K562 (cell line): ENCODE results near the gene RHBDL3. TPM values are rescaled to one million over a fixed set of nuclear protein-coding genes. Genes with fewer than 3 reads are reported as not detected.
A peak's percentile ranks its signal among the peaks of the same experiment; 100 is the strongest.

Experiments
- ATF7 ChIP-seq: fragments of 450-650 bp; IDR thresholded peaks from 2 replicates; pipeline ENCODE4 v1.7.1; 2014; ENCODE audit warnings: mild to moderate bottlenecking, moderate library complexity
- C11orf30 ChIP-seq: fragments of 450-650 bp; IDR thresholded peaks from 2 replicates; pipeline ENCODE4 v1.6.1; 2016; ENCODE audit warnings: low read depth, mild to moderate bottlenecking
- CBFA2T3 ChIP-seq: fragments of 450-650 bp; IDR thresholded peaks from 2 replicates; pipeline ENCODE4 v1.6.1; 2017
- ELF2 ChIP-seq: fragments of 250-450 bp; sonication (Bioruptor Pico); IDR thresholded peaks from 2 replicates; pipeline ENCODE4 v1.5.0; 2021; ENCODE audit warnings: mild to moderate bottlenecking
- HNRNPH1 ChIP-seq: fragments of 200-400 bp; formaldehyde crosslinking; optimal IDR thresholded peaks from 2 replicates; pipeline ENCODE3; 2017; ENCODE audit warnings: low read depth, mild to moderate bottlenecking, low read length, moderate library complexity
- HOXB6 ChIP-seq: fragments of 250-450 bp; sonication (Bioruptor Pico); IDR thresholded peaks from 2 replicates; pipeline ENCODE4 v1.5.1; 2022; ENCODE audit warnings: mild to moderate bottlenecking, borderline replicate concordance
- KDM1A ChIP-seq, 2 experiments: fragments of 450-650 bp; IDR thresholded peaks; 2 replicates each; pipeline ENCODE4 v1.6.1; 2016; ENCODE audit warnings: mild to moderate bottlenecking in 2 of 2
- MAFF ChIP-seq: IDR thresholded peaks from 2 replicates; pipeline ENCODE4 v1.6.1; 2012; ENCODE audit warnings: low read length, improper control_type of control experiment
- MAFG ChIP-seq: fragments of 450-650 bp; conservative IDR thresholded peaks from 2 replicates; pipeline ENCODE4 v1.6.1; 2016; ENCODE audit warnings: missing genetic modification characterization, missing compliant biosample characterization
- NEUROD1 ChIP-seq: fragments of 150-350 bp; IDR thresholded peaks from 2 replicates; pipeline ENCODE4 v1.6.1; 2014; ENCODE audit warnings: borderline replicate concordance, low read length, low read depth; ENCODE audit not compliant: partially characterized antibody
- RBM25 ChIP-seq: fragments of 200-400 bp; formaldehyde crosslinking; IDR thresholded peaks from 2 replicates; pipeline ENCODE4 v1.6.1; 2018; ENCODE audit warnings: low read length, low read depth, moderate library complexity; ENCODE audit not compliant: severe bottlenecking
- SLC30A9 ChIP-seq: fragments of 250-450 bp; sonication (Bioruptor Pico); IDR thresholded peaks from 2 replicates; pipeline ENCODE4 v1.8.0; 2022; ENCODE audit warnings: mild to moderate bottlenecking, moderate library complexity
- SMARCC2 ChIP-seq: fragments of 450-650 bp; IDR thresholded peaks from 2 replicates; pipeline ENCODE4 v1.6.1; 2017; ENCODE audit warnings: antibody characterized with exemption, moderate library complexity, mild to moderate bottlenecking, low read depth
- TBP ChIP-seq: optimal IDR thresholded peaks from 2 replicates; pipeline ENCODE3; 2011; ENCODE audit warnings: low read depth, low read length, improper control_type of control experiment
- XRCC3 ChIP-seq: fragments of 450-650 bp; IDR thresholded peaks from 2 replicates; pipeline ENCODE4 v1.6.1; 2017; ENCODE audit warnings: mild to moderate bottlenecking, moderate library complexity
- ZFPM2 ChIP-seq: fragments of 250-450 bp; sonication (Bioruptor Pico); IDR thresholded peaks from 2 replicates; pipeline ENCODE4 v1.5.1; 2022; ENCODE audit warnings: mild to moderate bottlenecking
- ZNF146 ChIP-seq: IDR thresholded peaks from one replicate; pipeline ENCODE4 v1.6.1; 2018; ENCODE audit warnings: missing compliant biosample characterization; ENCODE audit not compliant: unreplicated experiment
- ZNF217 ChIP-seq: sonication (generic); formaldehyde crosslinking; IDR thresholded peaks from 2 replicates; pipeline ENCODE4 v1.8.0; 2022; ENCODE audit warnings: mild to moderate bottlenecking, missing genetic modification reagents
- ZNF57 ChIP-seq: fragments of 450-650 bp; formaldehyde crosslinking; IDR thresholded peaks from 2 replicates; pipeline ENCODE4 v1.4.0; 2020; ENCODE audit warnings: mild to moderate bottlenecking, moderate library complexity
- ZNF696 ChIP-seq: fragments of 250-450 bp; sonication (Bioruptor Pico); conservative IDR thresholded peaks from 2 replicates; pipeline ENCODE4 v1.4.0; 2020; ENCODE audit warnings: mild to moderate bottlenecking, moderate library complexity
- polyA plus RNA-seq, 8 experiments: library from polyadenylated mRNA; depleted of rRNA in 4 of 8; stranded (reverse) in 5 of 8; unstranded in 3 of 8; fragments of >200 nt; fragmentation: Nextera tagmentation in 2 of 8; fragmentation: Illumina TruSeq in 1 of 8; extraction: Ambion mirVana in 2 of 8; extraction: Trizol in 1 of 8; gene quantifications; 2 replicates each; pipeline versions ENCODE4 v1.2.1 to v1.2.3, GENCODE V29; 2011 to 2014; ENCODE audit warnings: inconsistent platforms in 1 of 8, missing spikeins in 1 of 8
- total RNA-seq, 7 experiments: library from RNA; depleted of rRNA in 6 of 7; stranded (reverse); fragments of >200 nt in 6 of 7; fragmentation: Illumina TruSeq in 2 of 7; extraction: Trizol in 2 of 7; gene quantifications; 2 replicates each; pipeline versions ENCODE4 v1.2.1 to v1.2.3, GENCODE V29; 2011 to 2021; ENCODE audit warnings: low replicate concordance in 1 of 7
- TF ChIP-seq, protein P1 (sequence below): IDR thresholded peaks from 2 replicates; pipeline ENCODE4 v1.6.1; 2014; ENCODE audit warnings: antibody characterized with exemption
- TF ChIP-seq, protein P2 (sequence below): sonication (generic); formaldehyde crosslinking; IDR thresholded peaks from 2 replicates; pipeline ENCODE4 v1.8.0; 2022; ENCODE audit warnings: missing genetic modification reagents, mild to moderate bottlenecking, borderline replicate concordance
- TF ChIP-seq, protein P3 (sequence below): fragments of 250-450 bp; sonication (Bioruptor Pico); IDR thresholded peaks from 2 replicates; pipeline ENCODE4 v1.8.0; 2022; ENCODE audit warnings: inconsistent platforms, mild to moderate bottlenecking, moderate library complexity, borderline replicate concordance
- TF ChIP-seq, protein P4 (sequence below), 3 experiments: IDR thresholded peaks in 2 of 3; conservative IDR thresholded peaks in 1 of 3; 2 replicates each; pipeline ENCODE4 v1.5.1; 2011 to 2012; ENCODE audit warnings: low read length in 3 of 3, mild to moderate bottlenecking in 3 of 3, control low read depth in 2 of 3, improper control_type of control experiment in 1 of 3, inconsistent platforms in 1 of 3, low read depth in 1 of 3, mixed read lengths in 1 of 3, moderate library complexity in 1 of 3; ENCODE audit not compliant: insufficient read depth in 2 of 3

RHBDL3 gene
- total and polyA plus RNA-seq, 9 of the 15 experiments (the other 6 are each of a cell fraction or from before 2014, with no cell fraction given) = 0.06 to 0.31 (median 0.09) TPM; not detected in 4

DNA sequence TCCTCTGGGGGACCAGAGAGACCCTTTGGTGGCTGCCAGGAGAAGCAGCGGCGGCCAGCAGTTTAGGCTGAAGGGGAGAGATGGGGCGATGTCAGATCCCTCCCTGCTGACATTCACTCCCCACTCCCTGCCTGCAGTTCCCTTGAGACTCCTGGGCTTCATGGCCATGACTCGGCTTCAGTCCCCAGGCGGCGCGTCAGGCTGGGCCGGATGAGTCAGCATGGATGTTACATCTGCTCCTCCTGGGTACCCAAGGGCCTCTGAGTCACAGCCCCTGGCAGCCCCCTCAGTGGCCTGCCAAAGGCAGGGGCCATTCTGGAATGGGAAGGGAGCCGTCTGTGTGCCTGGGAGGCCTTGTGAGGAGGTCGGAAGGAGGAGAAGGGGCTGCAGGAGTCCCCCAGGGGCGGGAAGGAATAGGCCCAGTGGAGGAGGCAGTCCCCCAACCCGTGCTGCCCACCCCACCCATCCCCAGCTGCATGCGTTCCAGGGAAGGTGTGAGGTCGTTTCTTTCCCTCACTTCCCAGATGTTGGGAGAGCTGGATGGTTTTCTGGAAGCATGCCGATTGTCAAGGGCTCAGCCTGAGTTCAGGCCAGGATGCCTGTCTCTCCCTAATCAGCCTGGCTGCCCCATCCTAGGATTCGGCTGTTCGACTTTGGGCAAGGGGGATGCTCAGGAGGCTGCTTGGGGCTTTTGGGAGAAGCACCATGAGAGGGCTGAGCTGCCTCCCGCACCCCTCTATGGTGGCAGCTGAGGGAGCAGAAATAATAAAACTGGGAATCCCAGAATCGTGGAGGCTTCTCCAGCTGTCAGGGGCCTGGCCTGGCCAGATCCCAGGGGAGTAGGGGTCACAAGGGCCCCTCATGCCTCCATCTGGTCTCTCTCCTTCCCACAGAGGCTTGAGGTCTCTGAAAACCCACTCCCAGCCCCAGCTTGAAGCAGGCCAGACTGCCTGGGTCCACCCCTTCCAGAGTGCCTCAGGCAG is 9.7 kb downstream of the RHBDL3 start (continued):
- TF ChIP-seq SMARCC2 = 0 out of 2 replicates have a peak, but pooled peaks have one; percentile 29
- no peak for TF ChIP-seq HOXB6 (CRISPR knock-in tag)
- TF ChIP-seq ZNF146 (CRISPR knock-in tag) = no peak
- TF ChIP-seq MAFF = peak; percentile 39
- TF ChIP-seq, protein P1, sequence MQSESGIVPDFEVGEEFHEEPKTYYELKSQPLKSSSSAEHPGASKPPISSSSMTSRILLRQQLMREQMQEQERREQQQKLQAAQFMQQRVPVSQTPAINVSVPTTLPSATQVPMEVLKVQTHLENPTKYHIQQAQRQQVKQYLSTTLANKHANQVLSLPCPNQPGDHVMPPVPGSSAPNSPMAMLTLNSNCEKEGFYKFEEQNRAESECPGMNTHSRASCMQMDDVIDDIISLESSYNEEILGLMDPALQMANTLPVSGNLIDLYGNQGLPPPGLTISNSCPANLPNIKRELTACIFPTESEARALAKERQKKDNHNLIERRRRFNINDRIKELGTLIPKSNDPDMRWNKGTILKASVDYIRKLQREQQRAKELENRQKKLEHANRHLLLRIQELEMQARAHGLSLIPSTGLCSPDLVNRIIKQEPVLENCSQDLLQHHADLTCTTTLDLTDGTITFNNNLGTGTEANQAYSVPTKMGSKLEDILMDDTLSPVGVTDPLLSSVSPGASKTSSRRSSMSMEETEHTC = no peak
- TF ChIP-seq, protein P2, sequence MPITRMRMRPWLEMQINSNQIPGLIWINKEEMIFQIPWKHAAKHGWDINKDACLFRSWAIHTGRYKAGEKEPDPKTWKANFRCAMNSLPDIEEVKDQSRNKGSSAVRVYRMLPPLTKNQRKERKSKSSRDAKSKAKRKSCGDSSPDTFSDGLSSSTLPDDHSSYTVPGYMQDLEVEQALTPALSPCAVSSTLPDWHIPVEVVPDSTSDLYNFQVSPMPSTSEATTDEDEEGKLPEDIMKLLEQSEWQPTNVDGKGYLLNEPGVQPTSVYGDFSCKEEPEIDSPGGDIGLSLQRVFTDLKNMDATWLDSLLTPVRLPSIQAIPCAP (CRISPR knock-in tag) = no peak
- peak; percentile 25 for TF ChIP-seq TBP
- no peak for TF ChIP-seq ZFPM2 (CRISPR knock-in tag)
- TF ChIP-seq, protein P3, sequence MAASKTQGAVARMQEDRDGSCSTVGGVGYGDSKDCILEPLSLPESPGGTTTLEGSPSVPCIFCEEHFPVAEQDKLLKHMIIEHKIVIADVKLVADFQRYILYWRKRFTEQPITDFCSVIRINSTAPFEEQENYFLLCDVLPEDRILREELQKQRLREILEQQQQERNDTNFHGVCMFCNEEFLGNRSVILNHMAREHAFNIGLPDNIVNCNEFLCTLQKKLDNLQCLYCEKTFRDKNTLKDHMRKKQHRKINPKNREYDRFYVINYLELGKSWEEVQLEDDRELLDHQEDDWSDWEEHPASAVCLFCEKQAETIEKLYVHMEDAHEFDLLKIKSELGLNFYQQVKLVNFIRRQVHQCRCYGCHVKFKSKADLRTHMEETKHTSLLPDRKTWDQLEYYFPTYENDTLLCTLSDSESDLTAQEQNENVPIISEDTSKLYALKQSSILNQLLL (CRISPR knock-in tag) = no peak
- TF ChIP-seq RBM25 = peak; percentile 13
- no peak for TF ChIP-seq ZNF696
- no peak for TF ChIP-seq SLC30A9 (CRISPR knock-in tag)
- no peak for TF ChIP-seq XRCC3
- no peak for TF ChIP-seq HNRNPH1
- peak; percentile 88 for TF ChIP-seq MAFG (tag)
- TF ChIP-seq, protein P4, sequence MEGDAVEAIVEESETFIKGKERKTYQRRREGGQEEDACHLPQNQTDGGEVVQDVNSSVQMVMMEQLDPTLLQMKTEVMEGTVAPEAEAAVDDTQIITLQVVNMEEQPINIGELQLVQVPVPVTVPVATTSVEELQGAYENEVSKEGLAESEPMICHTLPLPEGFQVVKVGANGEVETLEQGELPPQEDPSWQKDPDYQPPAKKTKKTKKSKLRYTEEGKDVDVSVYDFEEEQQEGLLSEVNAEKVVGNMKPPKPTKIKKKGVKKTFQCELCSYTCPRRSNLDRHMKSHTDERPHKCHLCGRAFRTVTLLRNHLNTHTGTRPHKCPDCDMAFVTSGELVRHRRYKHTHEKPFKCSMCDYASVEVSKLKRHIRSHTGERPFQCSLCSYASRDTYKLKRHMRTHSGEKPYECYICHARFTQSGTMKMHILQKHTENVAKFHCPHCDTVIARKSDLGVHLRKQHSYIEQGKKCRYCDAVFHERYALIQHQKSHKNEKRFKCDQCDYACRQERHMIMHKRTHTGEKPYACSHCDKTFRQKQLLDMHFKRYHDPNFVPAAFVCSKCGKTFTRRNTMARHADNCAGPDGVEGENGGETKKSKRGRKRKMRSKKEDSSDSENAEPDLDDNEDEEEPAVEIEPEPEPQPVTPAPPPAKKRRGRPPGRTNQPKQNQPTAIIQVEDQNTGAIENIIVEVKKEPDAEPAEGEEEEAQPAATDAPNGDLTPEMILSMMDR (IDR thresholded peaks at IDR 0.05 in 2 of 3, conservative IDR thresholded peaks at IDR 0.05 in 1 of 3; ENCODE audit: insufficient read depth in 2 of 3, low read depth in 1 of 3, low read length in 3 of 3) = peak in 1 of 3 experiments; percentile 24; a peak in 1 of 6 replicates
- TF ChIP-seq NEUROD1 = peak; percentile 35
- TF ChIP-seq ELF2 (CRISPR knock-in tag) = no peak
- TF ChIP-seq CBFA2T3 = peak; percentile 42; the same call in 1 of the 2 replicates
- peak; percentile 94 for TF ChIP-seq C11orf30
- no peak for TF ChIP-seq ATF7
- TF ChIP-seq KDM1A (IDR thresholded peaks at IDR 0.05) = peak in 1 of 2 experiments; percentile 39; a peak in 1 of 4 replicates
- no peak for TF ChIP-seq ZNF217
- no peak for TF ChIP-seq ZNF57 (CRISPR knock-in tag)
